Sciatic nerve (tissue), 2 donors: ENCODE results near the gene MEPE. TPM values are rescaled to one million over a fixed set of nuclear protein-coding genes. Genes with fewer than 3 reads are reported as not detected.
"Not testable (repeated sequence)": the region's sequence is repeated elsewhere in the genome, so short reads cannot be mapped to it uniquely, and the experiment has no call there.

Experiments used
- ATAC-seq: fragments of 200-7000 bp; cut with Tn5 transposase; one replicate; pipeline ENCODE4 v1.9.1; 2020; ENCODE audit warnings: mild to moderate bottlenecking, moderate library complexity
- DNase-seq: peaks from one replicate; pipeline ENCODE4 v3.0.0-alpha.2; 2020; ENCODE audit warnings: low spot score
- intact Hi-C: fragments of 100-400 bp; cut with DNase I; formaldehyde crosslinking; loops from one replicate; pipeline ENCODE4 v1.14.2; 2022
- total RNA-seq: library from RNA; stranded (reverse); fragmentation: NEBNext Ultra II Directional; extraction: Animal tissue kit (Norgen Biotek cat#: 25700); gene quantifications from one replicate; pipeline ENCODE4 v1.2.1, GENCODE V29; 2021
- donor health status: DM: no; HTN: no; CAD: no.
- donor health status: DM: no; HTN: no; CAD: no.

MEPE gene
- total RNA-seq, 1 donor from 2014 or later = not detected

DNA sequence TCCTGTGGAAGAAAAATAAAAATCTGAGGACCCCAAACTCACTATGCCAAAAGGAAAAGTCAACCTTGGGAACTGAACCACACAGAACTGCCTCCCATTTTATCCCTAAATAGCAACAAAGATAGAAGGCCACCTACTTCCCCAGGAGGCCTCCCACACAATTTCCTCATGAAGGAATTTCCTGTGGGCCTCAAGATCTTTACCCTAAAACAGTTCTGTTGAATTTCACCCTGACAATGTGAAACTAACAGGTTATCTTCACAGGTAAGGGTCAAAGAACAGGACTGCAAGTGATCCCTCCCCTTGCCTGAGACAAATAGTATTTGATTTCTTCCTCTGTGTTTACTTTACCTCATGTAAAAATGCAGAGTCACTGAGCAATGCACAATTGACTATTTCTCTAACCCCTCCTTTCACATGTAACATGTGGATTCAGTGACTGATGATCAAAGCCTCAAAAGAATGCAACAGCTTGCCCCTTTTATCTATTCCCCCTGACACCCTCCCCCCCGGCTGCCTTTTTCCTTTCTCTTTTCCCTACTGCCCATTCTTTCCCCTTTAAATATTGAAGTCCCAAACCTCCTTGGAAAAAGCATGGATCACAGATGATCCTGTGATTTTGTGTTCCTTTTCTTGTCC lies 33.3 kb downstream of the MEPE start:
- intact Hi-C loops = no loop called here
- DNase-seq (no peak), ATAC-seq (no peak)

DNA sequence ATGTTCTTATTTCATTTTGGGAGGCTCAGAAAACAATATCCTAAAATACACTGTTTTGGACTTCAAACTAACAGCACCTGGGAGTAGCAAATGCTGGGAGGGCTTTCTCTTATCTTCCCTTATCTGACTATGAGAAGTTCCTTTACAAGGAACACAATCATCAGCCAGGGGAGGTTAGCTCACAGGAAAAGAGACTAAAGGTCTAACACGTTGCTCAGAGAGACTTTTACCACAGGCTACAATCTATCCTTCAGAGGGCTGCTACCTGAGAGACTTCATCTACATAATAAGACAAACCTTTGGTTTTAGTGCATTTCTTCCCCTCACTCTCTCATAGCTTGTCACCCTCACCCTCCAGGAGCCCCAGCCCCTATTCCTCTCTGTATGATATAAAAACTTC lies 35.8 kb downstream of the MEPE start:
- DNase-seq (no peak), ATAC-seq (no peak)
- intact Hi-C loops = no loop called here

DNA sequence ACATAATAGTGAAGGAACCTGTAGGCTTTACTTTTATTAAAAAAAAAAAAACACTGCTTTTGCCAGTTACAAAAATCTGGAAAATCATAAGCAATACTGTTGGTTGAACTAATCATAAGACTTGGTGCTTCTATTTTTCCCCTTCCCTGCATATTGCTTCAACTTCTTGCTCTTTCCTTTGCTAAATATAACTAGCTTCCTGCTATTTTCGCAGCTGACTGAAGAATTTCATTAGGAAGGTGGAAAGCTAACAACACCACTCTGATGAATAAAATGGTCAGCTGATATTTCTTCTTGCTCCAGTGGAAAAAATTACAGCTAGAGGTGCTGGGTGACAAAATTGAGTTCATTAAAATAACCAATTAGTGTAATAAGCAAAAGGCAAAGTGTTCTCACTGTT lies 39.3 kb downstream of the MEPE start:
- ATAC-seq (peak; percentile 32), DNase-seq (no peak)
- intact Hi-C loops = no loop called here

DNA sequence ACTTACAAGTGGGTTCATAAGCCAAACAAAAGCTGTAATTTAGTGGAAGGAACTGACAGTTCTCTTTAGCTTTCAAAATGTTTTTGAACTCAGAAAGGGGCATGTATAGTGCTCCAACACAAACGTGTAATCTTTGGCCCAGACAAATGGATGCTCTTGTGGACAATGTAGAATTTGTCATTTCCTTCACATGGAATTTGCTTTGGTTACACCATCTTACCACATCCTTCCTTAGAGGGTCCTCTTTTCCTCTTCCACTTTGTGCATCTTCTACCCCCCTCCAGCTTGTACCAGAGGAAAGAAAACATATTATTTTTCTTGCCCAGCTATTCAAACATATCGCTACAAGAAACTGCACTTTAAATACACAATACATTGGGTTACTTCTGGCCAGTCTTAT lies 42.4 kb downstream of the MEPE start:
- ATAC-seq = no peak
- intact Hi-C loops = no loop called here
- no peak for DNase-seq

DNA sequence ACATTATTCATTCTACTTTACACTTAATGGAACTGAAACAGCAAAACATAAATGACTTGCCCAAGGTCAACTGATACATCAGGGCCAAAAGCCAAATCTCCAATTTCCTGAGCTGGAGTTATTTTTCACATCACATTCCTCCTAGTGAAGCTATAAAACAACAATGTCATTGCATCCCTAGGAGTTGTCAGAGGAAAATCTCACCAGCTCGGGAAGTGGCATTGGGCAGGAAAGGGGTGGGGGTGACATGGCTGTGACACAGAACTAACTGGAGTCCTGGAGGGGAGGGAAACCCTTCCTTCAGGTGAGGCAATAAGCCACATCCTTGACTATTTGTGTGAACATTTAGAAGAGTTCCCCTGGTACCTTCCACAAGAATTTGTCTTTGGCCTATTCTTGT lies 47.3 kb downstream of the MEPE start:
- intact Hi-C loops = no loop called here
- ATAC-seq = no peak
- no peak for DNase-seq

DNA sequence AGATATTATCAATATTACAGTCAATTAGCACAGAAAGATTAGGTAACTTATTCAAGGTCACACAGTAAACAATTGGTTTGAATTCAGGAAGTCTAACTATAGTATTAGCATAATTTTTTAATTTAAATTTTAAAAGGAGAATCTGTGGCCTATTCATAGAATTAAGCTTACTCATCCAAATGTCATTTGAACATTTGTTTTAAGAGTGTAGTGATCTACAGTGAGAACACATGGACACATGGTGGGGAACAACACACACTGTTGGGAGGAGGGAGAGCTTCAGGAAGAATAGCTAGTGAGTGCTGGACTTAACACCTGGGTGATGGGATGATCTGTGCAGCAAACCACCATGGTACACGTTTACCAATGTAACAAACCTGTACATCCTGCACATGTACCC lies 48.3 kb downstream of the MEPE start:
- DNase-seq = no peak
- no peak for ATAC-seq
- intact Hi-C loops = no loop called here

DNA sequence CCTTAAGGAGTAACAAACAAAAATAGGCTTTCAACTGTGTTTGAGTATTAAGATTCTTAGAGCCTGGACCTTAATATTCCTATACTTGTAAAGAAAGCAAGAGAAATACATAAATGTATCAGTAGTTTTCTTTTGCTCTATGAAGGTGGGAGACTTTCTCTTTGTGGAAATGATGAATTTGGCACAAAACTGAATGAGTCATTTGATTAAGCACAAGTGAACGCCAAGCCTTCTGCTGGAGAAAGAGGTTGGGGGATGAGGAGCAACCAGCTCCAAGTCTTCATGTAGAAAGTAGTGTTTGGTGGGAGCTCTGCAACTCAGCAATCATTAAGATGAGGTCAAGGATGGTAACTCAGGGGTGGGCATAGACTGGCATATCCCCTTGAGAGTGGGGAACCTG lies 49.6 kb downstream of the MEPE start:
- no peak for ATAC-seq
- no peak for DNase-seq
- intact Hi-C loops = no loop called here

DNA sequence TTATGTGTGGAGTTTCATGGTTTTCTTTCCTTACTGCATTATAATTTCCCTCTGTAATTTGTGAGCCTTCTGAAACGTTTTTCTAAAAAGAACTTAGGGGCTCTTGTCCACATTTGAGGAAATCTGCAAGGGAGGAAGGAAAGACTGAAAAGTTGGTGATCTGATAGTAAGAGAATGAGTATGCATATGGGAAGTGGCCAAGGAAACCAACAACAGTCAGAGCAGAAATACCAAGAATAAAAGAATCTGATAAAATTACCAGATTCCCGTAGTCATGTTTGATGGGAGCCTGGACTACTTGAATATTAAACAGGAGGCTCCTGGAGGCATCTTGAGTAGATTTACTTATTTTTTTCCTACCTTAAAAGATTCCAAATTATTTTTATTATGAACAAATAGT lies 50.1 kb downstream of the MEPE start:
- ATAC-seq (no peak), DNase-seq (no peak)
- intact Hi-C loops = no loop called here

DNA sequence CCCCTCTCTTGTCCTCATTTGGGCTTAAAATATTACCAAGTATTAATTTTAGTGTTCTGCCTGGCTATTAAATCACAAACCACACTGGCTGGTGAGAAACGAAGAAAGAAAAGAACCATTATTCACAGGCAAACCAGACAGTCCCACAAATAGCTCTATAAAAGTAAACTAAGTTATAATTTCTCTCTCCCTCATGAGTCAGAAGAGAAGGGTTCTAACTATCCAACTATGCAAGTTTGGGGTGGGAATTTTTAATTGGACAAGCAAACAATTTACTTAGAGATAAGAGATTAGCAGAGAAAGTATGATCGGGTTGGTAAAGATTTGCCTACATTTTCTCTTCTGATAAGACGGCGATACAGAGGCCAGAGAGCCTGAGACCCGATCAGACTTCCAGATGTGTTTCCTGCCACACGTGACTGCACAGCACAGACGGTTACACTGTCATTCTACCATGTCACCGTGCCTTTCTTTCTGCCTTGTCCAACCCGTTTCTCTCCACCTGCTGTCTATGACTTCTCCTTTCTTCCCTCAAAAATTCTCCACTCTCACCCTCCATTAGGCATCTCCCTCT lies 52.3 kb downstream of the MEPE start:
- intact Hi-C loops = no loop called here
- DNase-seq = no peak
- no peak for ATAC-seq

DNA sequence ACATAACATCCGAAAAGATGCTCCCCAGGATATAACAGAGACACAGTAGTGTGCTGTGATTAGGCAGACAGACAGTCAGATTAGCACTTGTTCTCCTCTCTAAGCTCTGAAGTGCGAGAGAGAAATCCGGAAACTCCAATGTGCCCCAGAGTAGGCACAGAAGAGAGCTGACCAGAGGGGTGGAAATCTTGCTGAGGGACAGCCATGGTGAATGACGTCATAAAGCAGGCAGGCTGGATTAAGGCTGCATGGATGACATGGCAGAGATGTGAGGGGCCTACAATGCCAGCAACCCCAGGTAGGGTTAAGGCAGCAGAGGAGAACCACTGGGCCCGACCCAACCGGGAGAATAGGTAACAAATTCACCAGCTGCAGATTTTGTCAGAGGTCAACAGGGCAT lies 53.3 kb downstream of the MEPE start:
- ATAC-seq = no peak
- no peak for DNase-seq
- intact Hi-C loops = no loop called here

DNA sequence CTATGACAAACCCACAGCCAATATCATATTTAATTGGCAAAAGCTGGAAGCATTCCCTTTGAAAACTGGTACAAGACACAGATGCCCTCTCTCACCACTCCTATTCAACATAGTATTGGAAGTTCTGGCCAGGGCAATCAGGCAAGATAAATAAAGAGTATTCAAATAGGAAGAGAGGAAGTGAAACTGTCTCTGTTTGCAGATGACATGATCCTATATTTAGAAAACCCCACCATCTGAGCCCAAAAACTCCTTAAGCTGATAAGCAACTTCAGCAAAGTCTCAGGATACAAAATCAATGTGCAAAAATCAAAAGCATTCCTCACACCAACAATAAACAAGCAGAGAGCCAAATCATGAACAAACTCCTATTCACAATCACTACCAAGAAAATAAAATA lies 58.0 kb downstream of the MEPE start:
- ATAC-seq, intact Hi-C loops, DNase-seq: not testable (repeated sequence)

DNA sequence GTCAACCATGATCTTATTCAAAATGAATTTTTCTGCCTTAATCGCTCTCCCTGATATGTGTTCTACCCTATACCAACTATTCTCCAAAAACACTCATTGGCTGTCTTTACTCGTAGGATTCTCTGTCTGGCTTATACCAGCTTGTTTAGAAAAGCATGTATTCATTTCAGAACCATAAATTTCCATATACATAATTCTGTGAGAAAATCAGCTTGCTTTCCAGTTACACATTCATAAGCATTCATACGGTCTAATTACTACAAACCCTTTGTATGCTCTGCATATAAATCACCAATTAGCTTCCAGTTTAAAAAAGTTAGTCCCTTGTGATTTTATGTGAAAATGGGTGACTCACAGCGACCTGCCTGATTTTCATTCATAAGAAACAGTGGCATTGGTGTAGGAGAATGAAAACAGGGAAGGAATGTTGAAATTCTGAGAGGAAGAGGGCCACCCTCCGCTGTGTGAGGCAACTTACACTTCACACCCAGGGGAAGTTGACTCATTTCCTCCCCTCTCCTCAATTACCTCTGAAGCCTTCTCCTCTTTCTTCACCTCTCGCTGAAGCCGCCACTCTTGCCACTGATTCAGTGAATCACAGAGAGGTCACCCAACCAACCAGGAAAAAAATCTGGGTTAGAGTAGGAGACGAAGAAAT lies 63.3 kb downstream of the MEPE start:
- intact Hi-C loops = no loop called here
- ATAC-seq = peak; percentile 68
- no peak for DNase-seq

Other genes with a start within 250 kb of the MEPE start
- gene DSPP, start 224.4 kb upstream of the MEPE start, total RNA-seq = not detected
- gene DMP1, start 182.7 kb upstream of the MEPE start, total RNA-seq = not detected
- not detected for gene IBSP, start 33.4 kb upstream of the MEPE start, total RNA-seq
- 254 TPM for gene SPP1, start 142.7 kb downstream of the MEPE start, total RNA-seq
- gene PKD2, start 174.7 kb downstream of the MEPE start, total RNA-seq = 61.3 TPM